NK-92 (cell line): ENCODE measurements around the gene CNKSR2.
"Not testable (repeated sequence)": the region's sequence is repeated elsewhere in the genome, so short reads cannot be mapped to it uniquely, and the experiment has no call there.

Source experiments
- DNase-seq: peaks from one replicate; lab custom pipeline; 2025; ENCODE audit not compliant: unreplicated experiment; lab: John Stamatoyannopoulos, UW

CNKSR2 gene

DNA sequence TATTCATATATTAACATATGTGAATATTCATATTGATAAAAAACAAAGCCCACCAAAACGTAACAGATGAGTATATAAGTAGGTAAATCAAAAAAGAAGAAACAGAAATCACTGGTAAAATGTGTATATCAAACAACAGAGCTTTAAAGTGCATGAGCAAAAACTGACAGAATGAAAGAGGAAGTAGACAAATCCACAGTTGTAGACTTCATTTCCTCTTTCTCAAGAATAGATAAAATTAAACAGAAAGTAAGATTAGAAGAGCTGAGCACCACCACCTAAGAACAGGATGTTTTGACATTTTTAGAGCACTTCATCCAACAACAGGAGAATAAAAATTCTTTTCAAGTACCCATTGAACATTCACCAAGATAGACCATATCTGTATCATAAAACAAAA lies 64.6 kb downstream of the CNKSR2 start:
- DNase-seq, result no peak

DNA sequence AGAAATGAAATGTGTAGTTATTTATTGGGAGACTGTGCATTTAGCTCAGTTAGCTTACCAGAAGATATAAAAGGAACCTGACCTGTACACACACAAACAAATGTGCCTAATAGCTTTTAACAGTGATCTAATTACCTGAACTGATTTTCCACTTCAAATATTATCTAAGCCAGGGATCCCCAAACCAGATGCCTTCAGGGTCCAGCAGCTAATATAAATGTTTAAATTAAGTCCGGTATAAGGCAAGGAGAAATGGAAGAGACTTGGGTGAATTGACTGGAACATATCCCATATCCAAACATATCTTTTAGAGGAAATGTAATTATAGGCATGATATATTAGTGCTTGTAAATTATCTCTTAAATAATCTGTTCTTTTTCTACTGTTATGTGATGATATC lies 66.7 kb downstream of the CNKSR2 start:
- DNase-seq, result no peak

DNA sequence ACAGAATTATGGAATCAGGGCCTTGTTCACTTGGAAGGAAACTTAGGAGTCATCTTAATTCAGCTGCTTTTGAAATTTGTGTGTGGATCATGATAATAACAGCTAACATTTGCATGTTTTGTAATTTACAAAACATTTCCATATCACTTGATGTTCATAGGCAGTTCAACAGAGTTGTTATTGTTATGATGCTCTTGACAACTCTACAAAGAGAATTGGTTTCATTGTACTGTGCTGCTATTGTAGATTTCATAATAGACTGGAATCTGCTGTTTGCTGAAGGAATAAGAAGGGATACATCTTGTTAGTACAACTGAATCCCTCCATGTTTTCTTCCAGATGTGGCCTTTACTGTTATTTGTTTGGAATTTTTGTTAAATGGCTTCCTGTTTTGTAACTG lies 83.5 kb downstream of the CNKSR2 start:
- no peak for DNase-seq

- no peak for DNase-seq
Measured at GRCh38 chrX:21469071-21469470, 94.9 kb downstream of the CNKSR2 start.

DNA sequence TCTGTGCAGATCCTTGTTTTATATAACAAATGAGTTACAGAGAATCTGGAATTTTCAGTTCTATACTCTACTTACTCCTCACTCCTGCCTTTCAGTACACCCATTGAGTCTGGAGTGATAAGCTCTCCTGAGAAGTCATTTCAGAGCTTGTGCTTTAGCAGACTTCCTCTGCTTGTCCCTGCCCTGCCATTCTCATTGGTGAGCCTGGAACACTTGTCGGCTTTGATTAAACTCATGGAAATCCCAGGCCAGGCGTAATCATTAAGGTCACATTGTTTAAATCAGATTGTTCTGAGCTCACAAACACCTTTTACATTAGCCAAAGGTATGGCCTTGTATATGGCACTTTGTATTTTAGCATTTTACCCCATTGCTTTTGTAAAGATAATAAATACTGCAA lies 102.7 kb downstream of the CNKSR2 start:
- no peak for DNase-seq

- DNase-seq, result no peak
Measured at GRCh38 chrX:21479695-21480270, 105.6 kb downstream of the CNKSR2 start.

GRCh38 chrX:21481761-21482160 lies 107.5 kb downstream of the CNKSR2 start:
- no peak for DNase-seq

DNA sequence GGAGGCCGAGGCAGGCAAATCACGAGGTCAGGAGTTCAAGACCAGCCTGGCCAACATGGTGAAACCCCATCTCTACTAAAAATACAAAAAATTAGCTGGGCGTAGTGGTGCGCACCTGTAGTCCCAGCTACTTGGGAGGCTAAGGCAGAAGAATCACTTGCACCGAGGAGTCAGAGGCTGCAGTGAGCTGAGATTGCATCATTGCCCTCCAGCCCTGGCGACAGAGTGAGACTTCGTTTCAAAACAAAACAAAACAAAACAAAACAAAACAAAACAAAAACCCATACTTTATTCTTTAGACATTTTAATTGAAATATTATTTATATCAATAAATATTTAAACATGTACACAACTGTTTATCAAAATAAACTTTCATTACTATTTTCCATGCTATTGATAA lies 109.8 kb downstream of the CNKSR2 start:
- DNase-seq, result not testable (repeated sequence)

DNA sequence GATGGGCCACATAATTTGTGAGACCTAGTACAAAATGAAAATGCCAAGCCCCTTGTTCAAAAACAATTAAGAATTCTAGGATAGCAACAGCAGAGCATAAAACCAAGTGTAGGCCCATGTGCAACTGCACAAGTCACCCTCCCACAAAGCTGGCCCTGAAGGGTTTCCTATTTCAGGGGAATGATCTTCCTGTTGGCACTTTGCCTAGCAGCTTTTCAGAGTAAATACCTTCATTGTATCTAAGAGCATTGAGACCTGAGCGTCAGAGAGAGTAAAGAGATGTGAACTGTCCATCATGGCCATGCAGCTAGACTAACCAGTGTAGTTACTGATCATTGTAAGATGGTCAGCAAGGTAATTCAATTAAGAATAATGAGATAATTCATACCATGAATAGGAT lies 113.6 kb downstream of the CNKSR2 start:
- DNase-seq, result no peak

GRCh38 chrX:21490341-21490740 lies 116.1 kb downstream of the CNKSR2 start:
- no peak for DNase-seq

DNA sequence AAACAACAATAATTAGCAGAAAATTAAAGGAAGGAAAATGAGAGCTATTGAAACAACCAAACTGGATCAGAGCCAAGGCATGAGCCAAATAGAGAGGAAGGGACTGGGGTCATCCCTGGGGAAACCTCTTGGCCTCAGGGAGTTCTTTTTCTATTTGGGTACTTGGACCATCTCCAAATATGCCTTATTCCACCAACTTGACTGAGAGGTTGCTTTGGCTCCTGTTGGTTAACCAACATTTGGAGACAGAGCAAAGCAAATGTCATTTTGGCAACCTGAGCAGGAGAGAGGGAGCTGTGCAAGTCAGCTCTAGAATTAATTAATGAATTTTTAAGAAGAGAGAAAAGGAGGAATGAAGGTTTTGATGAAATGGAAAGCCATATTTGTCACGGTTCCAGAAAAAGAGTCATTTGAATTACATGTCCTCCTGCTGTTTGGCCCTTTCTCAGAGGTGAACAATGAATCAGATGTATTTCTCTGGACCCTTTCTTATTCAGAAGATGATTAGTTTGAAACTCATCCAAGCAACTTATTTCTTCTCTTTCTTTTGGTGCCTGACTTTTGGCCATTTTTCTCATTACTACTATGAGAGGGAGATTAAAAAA lies 119.1 kb downstream of the CNKSR2 start:
- DNase-seq, result no peak

DNA sequence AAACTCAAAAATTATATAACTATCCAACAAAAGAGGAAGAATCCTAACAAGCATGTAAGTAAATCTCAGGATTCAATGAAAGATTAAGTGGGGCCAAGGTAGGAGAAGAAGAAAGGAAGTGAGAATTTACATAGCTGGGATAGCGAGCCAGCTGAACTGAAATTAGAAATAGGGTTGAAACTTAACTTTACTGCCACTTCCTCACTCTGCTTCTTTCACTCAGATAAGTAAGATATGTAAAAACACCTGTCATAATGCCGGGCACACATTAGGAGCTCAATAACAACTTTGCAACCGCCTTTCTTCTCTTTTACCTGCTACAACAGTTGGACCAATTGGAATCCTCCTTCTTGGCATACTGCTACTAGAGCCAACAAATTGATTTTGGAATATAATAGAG lies 129.4 kb downstream of the CNKSR2 start:
- DNase-seq, result no peak

DNA sequence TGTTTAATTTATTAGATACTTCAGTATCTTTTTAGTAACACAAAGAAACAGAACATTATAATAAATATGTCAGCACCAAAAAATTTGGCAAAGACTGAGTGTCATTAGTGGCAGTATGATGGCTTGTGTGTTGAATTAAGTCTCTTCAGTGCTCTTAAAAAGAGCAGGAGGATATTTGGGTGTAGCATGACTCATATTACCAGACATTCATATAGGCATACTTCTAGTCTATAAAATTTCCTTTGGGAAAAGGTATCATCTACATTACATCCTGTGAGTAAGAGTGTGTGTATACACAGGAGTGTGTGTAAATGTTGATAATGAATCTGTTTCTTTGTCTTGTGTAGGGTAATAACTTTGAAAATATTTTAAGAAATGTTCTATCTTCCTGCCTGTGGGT lies 135.7 kb downstream of the CNKSR2 start:
- no peak for DNase-seq

- no peak for DNase-seq
Measured at GRCh38 chrX:21524008-21524407, 149.8 kb downstream of the CNKSR2 start.

- DNase-seq, result no peak
Measured at GRCh38 chrX:21528076-21528475, 153.9 kb downstream of the CNKSR2 start.

- DNase-seq, result no peak
Measured at GRCh38 chrX:21529771-21530170, 155.6 kb downstream of the CNKSR2 start.

DNA sequence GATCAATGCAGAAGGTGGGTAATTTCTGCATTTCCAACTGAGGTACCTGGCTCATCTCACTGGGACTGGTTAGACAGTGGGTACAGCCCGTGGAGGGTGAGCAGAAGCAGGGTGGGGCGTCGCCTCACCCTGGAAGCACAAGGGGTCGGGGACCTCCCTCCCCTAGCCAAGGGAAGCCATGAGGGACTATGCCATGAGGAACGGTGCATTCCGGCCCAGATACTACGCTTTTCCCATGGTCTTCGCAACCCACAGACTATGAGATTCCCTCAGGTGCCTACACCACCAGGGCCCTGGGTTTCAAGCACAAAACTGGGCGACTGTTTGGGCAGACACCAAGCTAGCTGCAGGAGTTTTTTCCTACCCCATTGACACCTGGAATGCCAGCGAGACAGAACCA lies 170.4 kb downstream of the CNKSR2 start:
- not testable (repeated sequence) for DNase-seq

DNA sequence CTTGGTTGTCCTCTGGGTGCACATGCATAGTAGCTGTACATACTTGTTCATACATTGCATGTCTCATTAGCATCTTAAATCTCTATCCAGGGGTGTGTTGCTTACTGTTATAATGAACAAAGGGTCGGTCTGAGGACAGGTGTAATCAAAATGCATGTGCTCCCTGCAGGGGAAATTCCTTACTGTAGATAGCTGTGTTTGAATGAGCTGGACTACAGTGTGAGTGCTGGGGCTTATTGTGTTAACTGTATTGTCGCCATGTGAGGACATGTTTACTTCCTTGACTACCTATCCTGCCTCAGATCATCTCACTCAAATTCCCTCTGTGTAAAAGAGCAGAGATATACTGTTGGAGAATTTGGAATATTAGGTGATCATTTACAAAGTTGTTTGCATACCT lies 185.2 kb downstream of the CNKSR2 start:
- no peak for DNase-seq

GRCh38 chrX:21565025-21565424 lies 190.8 kb downstream of the CNKSR2 start:
- no peak for DNase-seq

- DNase-seq, result no peak
Measured at GRCh38 chrX:21574793-21575192, 200.6 kb downstream of the CNKSR2 start.

- DNase-seq, result no peak
Measured at GRCh38 chrX:21581479-21581878, 207.3 kb downstream of the CNKSR2 start.

GRCh38 chrX:21586001-21586400 lies 211.8 kb downstream of the CNKSR2 start:
- no peak for DNase-seq
